Measurements from ENCODE around the gene EFNA2.
A peak's percentile ranks its signal among the peaks of the same experiment; 100 is the strongest.

EFNA2 gene

DNA sequence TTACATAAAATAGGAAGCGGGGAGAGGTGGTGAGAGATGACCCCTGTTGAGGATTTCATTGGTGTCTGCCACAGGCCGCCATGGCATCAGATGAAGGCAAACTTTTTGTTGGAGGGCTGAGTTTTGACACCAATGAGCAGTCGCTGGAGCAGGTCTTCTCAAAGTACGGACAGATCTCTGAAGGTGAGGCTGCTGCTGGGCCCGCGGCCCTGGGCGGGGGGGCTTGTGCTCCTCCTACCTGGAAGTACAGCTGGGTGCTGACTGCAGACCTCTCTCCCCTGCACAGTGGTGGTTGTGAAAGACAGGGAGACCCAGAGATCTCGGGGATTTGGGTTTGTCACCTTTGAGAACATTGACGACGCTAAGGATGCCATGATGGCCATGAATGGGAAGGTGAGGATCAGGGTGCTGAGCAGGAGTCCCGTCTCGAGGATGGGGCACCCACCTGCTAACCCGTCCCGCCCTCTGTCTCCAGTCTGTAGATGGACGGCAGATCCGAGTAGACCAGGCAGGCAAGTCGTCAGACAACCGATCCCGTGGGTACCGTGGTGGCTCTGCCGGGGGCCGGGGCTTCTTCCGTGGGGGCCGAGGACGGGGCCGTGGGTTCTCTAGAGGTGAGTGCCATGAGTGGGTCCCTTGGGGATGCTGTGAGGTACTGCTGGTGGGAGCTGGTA, 14.7 kb upstream of the EFNA2 start:
- H3K4me3 ChIP-seq (ENCODE audit: low read depth, low read length): no peak overlapping the region

GRCh38 chr19:1271528-1272422, 13.9 kb upstream of the EFNA2 start:
- H3K4me3 ChIP-seq (ENCODE audit: low read depth, low read length): no peak overlapping the region

DNA sequence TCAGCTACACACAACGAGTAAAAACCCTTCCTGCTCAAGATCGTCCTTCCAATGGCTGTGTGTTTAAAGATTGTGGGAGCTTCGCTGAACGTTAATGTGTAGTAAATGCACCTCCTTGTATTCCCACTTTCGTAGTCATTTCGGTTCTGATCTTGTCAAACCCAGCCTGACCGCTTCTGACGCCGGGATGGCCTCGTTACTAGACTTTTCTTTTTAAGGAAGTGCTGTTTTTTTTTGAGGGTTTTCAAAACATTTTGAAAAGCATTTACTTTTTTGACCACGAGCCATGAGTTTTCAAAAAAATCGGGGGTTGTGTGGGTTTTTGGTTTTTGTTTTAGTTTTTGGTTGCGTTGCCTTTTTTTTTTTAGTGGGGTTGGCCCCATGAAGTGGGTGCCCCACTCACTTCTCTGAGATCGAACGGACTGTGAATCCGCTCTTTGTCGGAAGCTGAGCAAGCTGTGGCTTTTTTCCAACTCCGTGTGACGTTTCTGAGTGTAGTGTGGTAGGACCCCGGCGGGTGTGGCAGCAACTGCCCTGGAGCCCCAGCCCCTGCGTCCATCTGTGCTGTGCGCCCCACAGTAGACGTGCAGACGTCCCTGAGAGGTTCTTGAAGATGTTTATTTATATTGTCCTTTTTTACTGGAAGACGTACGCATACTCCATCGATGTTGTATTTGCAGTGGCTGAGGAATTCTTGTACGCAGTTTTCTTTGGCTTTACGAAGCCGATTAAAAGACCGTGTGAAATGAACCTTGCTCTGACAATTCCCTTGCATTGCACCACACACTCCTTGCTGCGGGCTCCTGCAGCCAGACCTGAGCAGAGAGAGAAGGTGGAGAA, 13.0 kb upstream of the EFNA2 start:
- H3K4me3 ChIP-seq (ENCODE audit: low read depth, low read length): no peak overlapping the region

- H3K4me3 ChIP-seq (ENCODE audit: low read depth, low read length): no peak overlapping the region
These were observed 12.2 kb upstream of the EFNA2 start for GRCh38 chr19:1273263-1274041.

GRCh38 chr19:1274081-1274851, 11.4 kb upstream of the EFNA2 start:
- H3K4me3 ChIP-seq (ENCODE audit: low read depth, low read length): no peak overlapping the region

DNA sequence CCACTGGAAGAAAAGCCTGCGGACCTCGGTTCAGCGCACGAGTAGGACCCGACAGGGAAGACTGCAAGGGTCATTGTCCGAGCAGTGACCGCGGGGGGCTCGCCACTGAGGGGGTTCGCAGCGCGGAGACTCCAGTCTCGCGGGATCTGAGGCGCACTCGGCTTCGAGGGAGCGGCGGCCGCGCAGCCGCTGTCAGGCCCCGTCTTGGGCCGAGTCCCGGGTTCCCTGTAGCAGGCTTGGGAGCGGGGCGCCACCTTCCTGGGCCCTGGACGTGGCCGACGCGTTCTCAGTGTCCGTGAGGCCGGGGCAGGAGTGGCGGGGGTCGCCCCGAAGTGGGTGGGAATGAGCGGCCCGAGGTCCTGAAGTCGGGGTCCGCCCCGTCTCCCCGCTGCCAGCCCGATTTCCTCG, 10.8 kb upstream of the EFNA2 start:
- H3K4me3 ChIP-seq (ENCODE audit: low read depth, low read length): peak overlapping the region; percentile 69

DNA sequence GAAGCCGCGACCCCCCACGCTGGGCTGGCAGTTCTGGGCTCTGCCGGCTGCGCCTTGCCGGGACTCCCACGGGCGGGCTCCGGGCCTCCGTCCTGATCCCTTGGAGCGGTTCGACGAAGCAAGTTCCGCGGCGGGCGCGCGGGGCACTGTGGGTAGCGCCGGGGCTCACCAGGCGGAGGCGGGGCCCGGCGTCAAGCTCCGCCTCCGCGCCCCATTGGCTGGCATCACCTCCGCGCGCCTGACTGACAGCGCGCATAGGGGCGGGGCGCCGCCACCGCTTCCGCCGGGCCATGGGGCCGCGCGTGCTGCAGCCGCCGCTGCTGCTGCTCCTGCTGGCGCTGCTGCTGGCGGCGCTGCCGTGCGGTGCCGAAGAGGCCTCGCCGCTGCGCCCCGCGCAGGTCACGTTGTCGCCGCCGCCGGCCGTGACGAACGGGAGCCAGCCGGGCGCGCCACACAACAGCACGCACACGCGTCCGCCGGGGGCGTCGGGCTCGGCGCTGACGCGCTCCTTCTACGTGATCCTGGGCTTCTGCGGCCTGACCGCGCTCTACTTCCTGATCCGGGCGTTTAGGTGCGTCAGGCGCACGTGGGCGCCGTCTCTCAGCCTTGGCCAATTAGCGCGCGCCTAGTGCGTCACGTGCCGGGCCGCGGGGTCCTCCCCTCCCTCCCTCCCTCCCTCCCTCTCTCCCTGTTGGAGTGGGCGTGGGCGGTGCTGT, 10.3 kb upstream of the EFNA2 start, which contains the start of gene FAM174C:
FAM174C (plus strand) TSS at position 271 of the 716 bp plus-strand sequence; CDS start at position 291, 20 bp downstream.
- peak within 1 kb of the TSS; percentile 69 for H3K4me3 ChIP-seq (ENCODE audit: low read depth, low read length)

DNA sequence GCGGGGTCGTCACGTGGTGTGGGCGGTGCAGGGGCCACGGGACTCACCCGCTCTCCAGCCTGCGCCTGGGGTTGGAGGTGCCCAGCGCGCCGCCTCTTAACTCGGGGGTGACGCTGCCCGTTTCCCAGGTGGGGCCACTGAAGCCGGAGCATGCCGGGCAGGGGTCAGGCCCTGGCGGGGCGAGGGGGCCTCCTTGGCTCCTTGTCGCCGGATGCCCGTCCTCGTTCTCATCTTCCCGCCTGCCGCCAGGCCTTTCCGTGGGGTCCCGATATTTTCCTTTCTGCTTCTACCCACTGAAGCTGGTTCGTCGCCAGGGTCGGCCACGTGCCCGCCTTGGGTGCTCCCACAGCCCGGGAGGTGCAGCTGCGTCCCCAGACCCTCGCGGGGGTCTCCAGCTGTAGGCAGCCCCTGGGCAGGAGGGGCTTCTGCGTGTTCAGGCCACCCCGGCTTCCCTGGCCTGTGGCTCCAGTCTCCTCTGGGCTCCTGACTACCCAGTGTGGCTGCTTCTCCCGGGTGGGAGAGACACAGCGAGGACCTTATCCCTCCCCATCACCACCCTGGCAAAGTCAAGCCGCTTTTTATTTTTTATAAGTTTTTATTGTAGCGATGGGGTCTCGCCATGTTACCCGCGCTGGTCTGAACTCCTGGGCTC, 9.6 kb upstream of the EFNA2 start:
- H3K4me3 ChIP-seq (ENCODE audit: low read depth, low read length): peak overlapping the region; percentile 64

GRCh38 chr19:1276628-1277022, 9.0 kb upstream of the EFNA2 start:
- no peak overlapping the region for H3K4me3 ChIP-seq (ENCODE audit: low read depth, low read length)

GRCh38 chr19:1277061-1277460, 8.6 kb upstream of the EFNA2 start:
- no peak overlapping the region for H3K4me3 ChIP-seq (ENCODE audit: low read depth, low read length)

- no peak overlapping the region for H3K4me3 ChIP-seq (ENCODE audit: low read depth, low read length)
These were observed 7.6 kb upstream of the EFNA2 start for GRCh38 chr19:1278074-1278473.

DNA sequence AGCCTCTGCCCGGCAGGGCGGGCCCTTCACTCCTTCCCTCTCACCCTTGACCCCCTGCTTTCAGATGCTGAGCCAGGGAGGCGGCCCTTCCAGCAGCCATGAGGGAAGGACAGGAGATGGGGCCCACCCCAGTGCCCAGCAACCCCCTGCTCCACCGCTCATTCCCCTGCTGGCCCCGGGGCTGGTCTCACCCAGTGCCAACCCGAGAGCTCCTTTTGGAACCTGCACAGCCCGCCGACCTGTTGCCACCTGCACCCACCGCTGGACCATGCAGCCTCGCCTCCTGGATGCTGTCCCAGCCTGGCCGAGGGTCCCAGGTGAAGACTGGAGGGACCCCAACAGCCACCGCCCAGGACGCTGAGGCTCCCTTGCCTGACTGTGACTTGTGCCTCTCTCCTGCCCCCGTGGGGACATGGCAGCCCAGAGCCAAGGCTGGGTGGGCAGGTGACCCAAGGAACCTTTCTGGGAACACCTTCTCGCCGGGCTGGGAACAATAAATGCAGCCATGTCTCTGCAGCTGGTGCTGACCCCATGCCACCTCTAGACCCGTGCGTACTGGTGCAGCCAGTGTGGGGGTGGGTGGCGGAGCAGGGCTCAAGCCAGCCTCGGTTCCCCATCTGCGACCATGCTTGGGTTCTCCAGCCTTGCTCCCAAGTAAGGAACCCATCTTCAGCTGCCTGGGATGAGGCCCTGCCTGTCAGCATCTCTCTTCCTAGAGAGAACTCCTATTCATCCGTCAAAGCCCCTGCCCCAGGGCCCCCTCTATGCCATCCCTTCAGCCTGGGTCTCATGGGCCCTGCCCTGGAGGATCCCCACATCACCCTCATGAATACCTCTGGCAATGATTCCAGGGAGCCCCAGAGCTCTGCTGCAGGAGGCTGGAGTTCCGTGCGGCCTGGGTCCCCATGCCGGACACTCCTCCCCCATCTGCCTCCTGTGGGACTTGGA, 6.7 kb upstream of the EFNA2 start:
- H3K4me3 ChIP-seq (ENCODE audit: low read depth, low read length): no peak overlapping the region

GRCh38 chr19:1279782-1280341, 5.8 kb upstream of the EFNA2 start:
- no peak overlapping the region for H3K4me3 ChIP-seq (ENCODE audit: low read depth, low read length)

GRCh38 chr19:1280636-1281568, 4.8 kb upstream of the EFNA2 start:
- H3K4me3 ChIP-seq (ENCODE audit: low read depth, low read length): no peak overlapping the region

DNA sequence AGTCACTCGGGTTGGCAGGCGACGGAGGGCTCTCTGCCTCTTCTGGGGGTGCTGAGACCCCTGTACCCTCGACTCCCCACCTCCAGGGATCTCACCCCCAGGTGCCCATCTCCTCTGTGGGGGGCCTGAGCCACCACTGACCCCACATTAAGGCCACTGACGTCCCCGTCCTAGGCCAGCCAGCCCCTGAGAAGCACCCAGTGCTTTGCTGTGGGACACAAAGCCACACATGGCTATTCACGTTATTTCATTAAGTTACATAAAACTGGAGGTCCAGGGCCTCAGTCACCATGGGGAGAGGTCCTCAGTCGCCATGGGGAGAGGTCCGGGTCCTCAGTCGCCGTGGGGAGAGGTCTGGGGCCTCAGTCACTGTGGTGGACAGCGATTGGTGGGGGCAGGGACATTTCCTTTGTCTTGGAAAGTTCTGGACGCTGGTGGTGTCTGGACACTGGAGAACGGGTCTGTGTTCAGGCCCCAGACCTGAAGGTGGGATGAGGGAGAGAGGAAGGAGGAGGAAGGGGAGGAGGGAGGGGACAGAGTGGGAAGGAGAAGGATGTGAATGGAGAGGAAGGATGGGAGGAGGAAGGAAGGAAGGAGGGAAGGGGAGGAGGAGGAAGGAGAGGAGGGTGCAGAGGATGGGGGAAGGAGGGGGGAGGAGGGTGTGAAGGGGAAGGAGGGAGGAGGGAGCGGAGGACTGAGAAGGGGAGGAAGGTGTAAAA, 3.9 kb upstream of the EFNA2 start:
- no peak overlapping the region for H3K4me3 ChIP-seq (ENCODE audit: low read depth, low read length)

All from iPS-11a (cell line).